Measurements from ENCODE around the gene CEP350.

The CEP350 gene

DNA sequence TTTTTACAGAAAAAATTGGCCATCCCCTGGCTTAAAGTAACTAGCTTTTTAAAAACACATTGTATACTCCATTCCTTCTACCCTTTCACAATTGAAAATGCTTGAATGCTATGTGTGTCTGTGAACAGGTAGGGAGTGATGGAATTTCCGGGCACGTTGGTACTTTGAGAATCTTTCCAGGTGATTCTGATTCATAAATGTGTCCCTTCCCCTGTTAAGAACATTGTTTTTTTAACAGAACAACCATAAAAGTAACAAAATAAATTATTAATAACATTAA, 142.7 kb downstream of the CEP350 start:
- peaks cover 86% of the 10 kb centered on the region for H3K36me3 ChIP-seq (ENCODE audit: insufficient read depth, low read length)

DNA sequence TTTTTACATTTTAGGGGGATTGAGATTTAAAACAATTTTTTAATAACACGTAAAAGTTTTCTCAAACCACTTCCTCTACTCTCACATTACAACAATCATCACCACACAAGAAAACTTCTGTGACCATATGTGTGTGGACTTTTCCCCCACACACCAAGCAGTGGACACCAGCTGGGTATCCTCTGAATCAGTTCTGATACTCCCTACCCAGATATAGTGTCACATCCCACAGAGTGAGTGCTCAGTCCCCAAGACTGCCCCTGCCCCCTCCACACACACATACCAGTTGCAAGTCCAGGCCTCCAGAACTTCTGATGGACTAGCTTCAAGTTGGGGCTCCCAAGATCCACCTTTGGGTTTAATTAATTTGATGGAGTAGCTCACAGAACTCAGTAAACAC, 146.8 kb downstream of the CEP350 start:
- no peak overlapping the region for H3K4me3 ChIP-seq (ENCODE audit: low read depth, low read length, poor library complexity, severe bottlenecking)
- no peaks in the 10 kb centered on the region for H3F3A ChIP-seq (ENCODE audit: insufficient read depth, low read length)
- H4K20me1 ChIP-seq (ENCODE audit: insufficient read depth, low read length) = no peaks in the 10 kb centered on the region
- no peaks in the 10 kb centered on the region for H3K4me1 ChIP-seq (ENCODE audit: insufficient read depth, low read length, severe bottlenecking)
- no peaks in the 10 kb centered on the region for H3K79me2 ChIP-seq (ENCODE audit: insufficient read depth, low read length)
- no peak overlapping the region for H3K27ac ChIP-seq (ENCODE audit: low read depth, low read length, poor library complexity, severe bottlenecking)
- H3K9me2 ChIP-seq (ENCODE audit: low read depth, low read length) = no peaks in the 10 kb centered on the region
- no peaks in the 10 kb centered on the region for H3K9me3 ChIP-seq (ENCODE audit: low read length)
- peaks cover 64% of the 10 kb centered on the region for H3K36me3 ChIP-seq (ENCODE audit: insufficient read depth, low read length)
- no peak overlapping the region for H2AFZ ChIP-seq (ENCODE audit: low read length)
- H3K27me3 ChIP-seq (ENCODE audit: insufficient read depth, low read length) = no peaks in the 10 kb centered on the region
- no peak overlapping the region for H3K9ac ChIP-seq (ENCODE audit: low read length)
- no peak for TF ChIP-seq EZH2 (IDR thresholded peaks at IDR 0.05; ENCODE audit: borderline replicate concordance, low read length)
- TF ChIP-seq, protein P1, sequence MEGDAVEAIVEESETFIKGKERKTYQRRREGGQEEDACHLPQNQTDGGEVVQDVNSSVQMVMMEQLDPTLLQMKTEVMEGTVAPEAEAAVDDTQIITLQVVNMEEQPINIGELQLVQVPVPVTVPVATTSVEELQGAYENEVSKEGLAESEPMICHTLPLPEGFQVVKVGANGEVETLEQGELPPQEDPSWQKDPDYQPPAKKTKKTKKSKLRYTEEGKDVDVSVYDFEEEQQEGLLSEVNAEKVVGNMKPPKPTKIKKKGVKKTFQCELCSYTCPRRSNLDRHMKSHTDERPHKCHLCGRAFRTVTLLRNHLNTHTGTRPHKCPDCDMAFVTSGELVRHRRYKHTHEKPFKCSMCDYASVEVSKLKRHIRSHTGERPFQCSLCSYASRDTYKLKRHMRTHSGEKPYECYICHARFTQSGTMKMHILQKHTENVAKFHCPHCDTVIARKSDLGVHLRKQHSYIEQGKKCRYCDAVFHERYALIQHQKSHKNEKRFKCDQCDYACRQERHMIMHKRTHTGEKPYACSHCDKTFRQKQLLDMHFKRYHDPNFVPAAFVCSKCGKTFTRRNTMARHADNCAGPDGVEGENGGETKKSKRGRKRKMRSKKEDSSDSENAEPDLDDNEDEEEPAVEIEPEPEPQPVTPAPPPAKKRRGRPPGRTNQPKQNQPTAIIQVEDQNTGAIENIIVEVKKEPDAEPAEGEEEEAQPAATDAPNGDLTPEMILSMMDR (IDR thresholded peaks at IDR 0.05; ENCODE audit: low read length) = no peak
- no peak overlapping the region for H3K4me2 ChIP-seq (ENCODE audit: low read length)

More for the DNA sequence above, 142.7 kb downstream of the CEP350 start:
- no peaks in the 10 kb centered on the region for H3F3A ChIP-seq (ENCODE audit: insufficient read depth, low read length)
- no peak overlapping the region for H3K9ac ChIP-seq (ENCODE audit: low read length)
- no peaks in the 10 kb centered on the region for H3K79me2 ChIP-seq (ENCODE audit: insufficient read depth, low read length)
- H3K9me2 ChIP-seq (ENCODE audit: low read depth, low read length) = no peaks in the 10 kb centered on the region
- TF ChIP-seq EZH2 (IDR thresholded peaks at IDR 0.05; ENCODE audit: borderline replicate concordance, low read length) = no peak
- TF ChIP-seq, protein P1 (IDR thresholded peaks at IDR 0.05; ENCODE audit: low read length) = no peak
- no peaks in the 10 kb centered on the region for H3K9me3 ChIP-seq (ENCODE audit: low read length)
- no peak overlapping the region for H2AFZ ChIP-seq (ENCODE audit: low read length)
- H3K4me1 ChIP-seq (ENCODE audit: insufficient read depth, low read length, severe bottlenecking) = no peaks in the 10 kb centered on the region
- no peak overlapping the region for H3K4me2 ChIP-seq (ENCODE audit: low read length)
- no peaks in the 10 kb centered on the region for H3K27me3 ChIP-seq (ENCODE audit: insufficient read depth, low read length)
- no peak overlapping the region for H3K4me3 ChIP-seq (ENCODE audit: low read depth, low read length, poor library complexity, severe bottlenecking)
- H3K27ac ChIP-seq (ENCODE audit: low read depth, low read length, poor library complexity, severe bottlenecking) = no peak overlapping the region
- H4K20me1 ChIP-seq (ENCODE audit: insufficient read depth, low read length) = no peaks in the 10 kb centered on the region

DNA sequence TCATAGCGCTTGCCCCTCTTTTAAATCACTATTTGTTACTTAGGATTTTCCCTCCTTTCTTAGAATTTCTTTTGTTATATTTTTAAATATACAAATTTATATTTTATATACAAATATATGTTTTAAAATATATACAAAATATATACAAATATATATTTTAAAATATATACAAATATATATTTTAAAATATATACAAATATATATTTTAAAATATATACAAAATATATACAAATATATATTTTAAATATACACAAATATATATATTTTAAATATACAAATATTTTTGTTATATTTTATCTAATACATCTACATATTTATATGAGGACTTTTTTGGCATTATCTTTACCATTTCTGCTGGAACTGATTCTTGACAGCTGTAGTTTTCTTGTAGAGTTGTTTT, 149.2 kb downstream of the CEP350 start:
- H3K9ac ChIP-seq (ENCODE audit: low read length) = no peak overlapping the region
- H3K4me1 ChIP-seq (ENCODE audit: insufficient read depth, low read length, severe bottlenecking) = no peaks in the 10 kb centered on the region
- H3F3A ChIP-seq (ENCODE audit: insufficient read depth, low read length) = no peaks in the 10 kb centered on the region
- peaks cover 51% of the 10 kb centered on the region for H3K36me3 ChIP-seq (ENCODE audit: insufficient read depth, low read length)
- no peak overlapping the region for H3K27ac ChIP-seq (ENCODE audit: low read depth, low read length, poor library complexity, severe bottlenecking)
- no peaks in the 10 kb centered on the region for H4K20me1 ChIP-seq (ENCODE audit: insufficient read depth, low read length)
- no peak overlapping the region for H2AFZ ChIP-seq (ENCODE audit: low read length)
- no peak overlapping the region for H3K4me2 ChIP-seq (ENCODE audit: low read length)
- H3K4me3 ChIP-seq (ENCODE audit: low read depth, low read length, poor library complexity, severe bottlenecking) = no peak overlapping the region
- TF ChIP-seq EZH2 (IDR thresholded peaks at IDR 0.05; ENCODE audit: borderline replicate concordance, low read length) = no peak
- TF ChIP-seq, protein P1 (IDR thresholded peaks at IDR 0.05; ENCODE audit: low read length) = no peak
- no peaks in the 10 kb centered on the region for H3K9me2 ChIP-seq (ENCODE audit: low read depth, low read length)
- H3K27me3 ChIP-seq (ENCODE audit: insufficient read depth, low read length) = no peaks in the 10 kb centered on the region
- H3K79me2 ChIP-seq (ENCODE audit: insufficient read depth, low read length) = no peaks in the 10 kb centered on the region
- no peaks in the 10 kb centered on the region for H3K9me3 ChIP-seq (ENCODE audit: low read length)
